HG03135 (cell line): ENCODE data around the gene CENPW.
A peak's percentile ranks its signal among the peaks of the same experiment; 100 is the strongest.

Source experiments
- ATAC-seq: cut with Tn5 transposase; IDR thresholded peaks from one replicate; pipeline ENCODE4 v1.9.1; 2021; ENCODE audit warnings: mild to moderate bottlenecking, moderate library complexity; ENCODE audit not compliant: unreplicated experiment

Gene CENPW

DNA sequence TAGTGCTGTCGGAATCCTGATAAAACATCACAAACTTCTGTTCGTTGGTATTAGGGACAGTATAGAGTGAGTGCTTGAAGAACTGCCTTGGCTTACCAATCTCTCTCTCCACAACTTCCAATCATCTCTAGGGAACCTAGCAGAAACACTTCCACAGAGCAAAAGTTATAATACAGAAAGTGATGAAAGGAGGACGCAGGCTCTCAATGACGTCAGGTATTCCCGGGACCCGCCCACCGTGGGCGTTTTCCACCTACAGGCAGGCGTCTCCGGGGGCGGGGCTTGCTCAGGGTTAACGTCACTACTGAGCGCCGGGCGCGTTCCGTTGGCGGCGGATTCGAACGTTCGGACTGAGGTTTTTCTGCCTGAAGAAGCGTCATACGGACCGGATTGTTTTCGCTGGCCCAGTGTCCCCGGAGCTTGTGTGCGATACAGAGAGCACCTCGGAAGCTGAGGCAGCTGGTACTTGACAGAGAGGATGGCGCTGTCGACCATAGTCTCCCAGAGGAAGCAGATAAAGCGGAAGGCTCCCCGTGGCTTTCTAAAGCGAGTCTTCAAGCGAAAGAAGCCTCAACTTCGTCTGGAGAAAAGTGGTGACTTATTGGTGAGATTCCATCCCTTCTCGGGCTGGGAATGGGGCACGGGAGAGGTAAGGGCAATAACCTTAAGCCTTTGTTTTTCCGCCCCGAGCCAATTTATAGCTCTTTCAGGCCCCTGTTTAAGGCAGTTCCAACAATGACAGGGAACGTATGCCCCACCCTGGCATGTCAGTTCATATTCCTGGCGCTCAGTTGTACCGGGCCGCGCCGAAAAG, at the start of gene CENPW:
Gene CENPW, plus strand, starts transcription at position 320 of the 814 bp plus-strand sequence. Its CDS starts 159 bp downstream, at position 479.
- ATAC-seq = peak; percentile 90

DNA sequence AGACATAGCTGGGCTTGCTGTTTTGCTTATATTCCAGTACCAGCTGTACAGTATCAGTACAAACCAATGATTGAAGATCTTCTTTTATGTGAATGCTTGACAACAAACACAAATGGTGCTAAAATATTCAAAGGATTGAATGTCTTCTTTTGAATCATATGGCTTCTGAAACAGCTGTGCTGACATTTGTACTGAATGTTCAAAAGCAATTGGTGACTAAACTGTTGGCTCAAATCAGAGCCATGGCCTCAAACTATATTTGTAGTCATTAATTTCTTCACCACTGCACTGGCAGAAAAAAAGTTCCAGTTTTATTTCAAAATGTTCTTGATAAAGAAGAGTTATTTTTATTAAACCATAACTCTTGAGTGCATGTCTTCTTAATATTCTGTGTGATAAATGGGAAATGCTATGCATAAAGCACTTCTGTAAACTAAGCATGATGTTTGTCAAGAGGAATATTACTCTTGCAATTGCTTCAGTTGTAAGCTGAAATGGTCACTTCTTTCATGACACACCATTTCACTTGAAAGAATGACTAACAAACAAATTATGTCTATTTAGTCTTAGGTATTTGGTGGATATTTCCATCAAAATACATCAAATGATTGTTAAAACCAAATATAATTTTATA, 45.9 kb upstream of the CENPW start:
- ATAC-seq = no peak

DNA sequence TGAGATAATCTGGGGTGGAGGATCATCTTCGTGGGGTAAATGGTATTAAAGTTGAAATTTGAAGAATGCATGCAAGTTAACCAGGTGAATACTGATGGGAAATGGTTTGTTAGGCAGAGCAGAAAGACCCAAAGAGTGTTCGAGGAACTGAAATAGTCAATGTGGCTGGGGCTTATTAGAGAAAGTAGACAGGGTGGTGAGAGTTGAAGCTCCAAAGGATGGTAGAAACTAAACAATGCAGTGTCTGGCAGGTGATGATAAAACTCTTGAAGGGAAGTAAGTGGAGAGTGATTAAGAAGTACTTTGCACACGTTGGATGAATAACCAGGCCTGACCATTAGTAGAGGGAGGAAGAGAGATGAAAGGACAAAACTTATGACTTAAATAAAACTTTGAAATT, 39.8 kb upstream of the CENPW start:
- no peak for ATAC-seq

DNA sequence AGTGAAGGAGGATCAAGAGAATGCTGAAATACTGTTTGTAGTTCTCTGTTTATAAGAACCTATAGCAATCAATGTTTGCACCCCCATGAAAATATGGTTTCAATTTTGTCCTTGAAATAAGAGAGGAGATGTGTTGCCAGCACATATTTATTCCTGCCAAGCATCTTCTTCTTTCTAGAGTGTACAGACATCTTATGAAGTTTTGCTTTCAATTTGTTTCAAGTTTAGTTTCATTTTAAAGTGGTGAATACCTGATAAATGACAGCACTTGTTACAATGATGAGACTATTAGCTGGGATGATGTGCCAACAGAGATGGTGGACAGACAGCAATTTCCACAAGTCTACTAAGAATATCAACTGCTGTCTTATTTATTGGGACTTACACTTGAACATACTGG, 39.2 kb upstream of the CENPW start:
- ATAC-seq = peak; percentile 81

DNA sequence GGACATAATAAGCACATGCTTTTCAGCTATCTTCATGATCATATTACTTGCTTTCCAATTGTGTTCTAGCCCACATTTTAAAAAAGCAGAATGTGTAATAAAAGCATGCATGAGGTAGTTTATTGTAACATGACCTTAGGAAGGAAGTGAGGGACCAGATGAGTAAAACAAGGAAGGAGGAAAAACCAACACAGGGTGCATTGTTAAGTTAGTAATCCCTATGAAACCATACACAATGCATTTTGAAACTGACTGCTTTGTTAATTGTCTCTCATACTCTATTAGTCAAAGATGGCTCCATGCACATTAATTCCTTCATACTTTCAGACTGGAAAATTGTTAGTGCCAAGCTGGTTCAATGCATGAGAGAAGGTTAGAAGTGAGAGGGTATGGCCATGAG, 37.7 kb upstream of the CENPW start:
- ATAC-seq = no peak

DNA sequence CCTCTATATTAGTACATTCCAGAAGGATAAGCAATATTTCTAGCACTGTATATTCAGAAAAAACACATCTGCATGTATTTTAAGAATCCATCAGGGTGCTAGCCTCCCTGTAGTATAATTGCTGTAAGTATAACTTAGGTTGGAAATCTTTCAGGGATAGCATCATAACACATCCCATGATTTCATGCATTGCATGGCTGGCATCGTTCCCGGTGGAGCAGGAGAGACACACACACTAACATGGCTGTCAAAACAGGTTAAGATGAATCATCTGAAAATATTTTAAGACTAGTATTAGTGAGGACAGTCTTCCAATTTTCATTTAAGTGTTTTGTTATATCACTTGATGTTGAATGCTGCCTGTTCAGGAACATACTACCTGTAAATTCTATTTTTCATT, 32.1 kb upstream of the CENPW start:
- ATAC-seq = no peak

DNA sequence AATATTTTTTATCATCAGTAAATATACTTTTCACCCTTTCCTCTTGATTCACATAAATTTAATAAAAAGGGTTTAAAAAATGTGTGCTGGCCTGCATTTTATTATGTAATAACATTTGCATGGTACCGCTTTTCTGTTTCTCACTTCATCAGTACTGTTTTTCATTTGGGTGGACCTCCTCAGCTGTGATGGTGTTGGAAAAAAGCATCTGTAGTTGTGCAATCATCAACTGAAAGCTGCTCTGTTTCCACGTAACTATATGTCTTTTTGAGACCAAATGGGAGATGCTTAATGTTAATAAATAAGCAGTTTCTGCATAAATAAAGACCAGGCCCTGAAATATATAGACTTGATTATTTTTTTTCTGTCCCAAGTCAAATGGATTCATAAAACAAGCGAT, 31.6 kb upstream of the CENPW start:
- ATAC-seq = no peak

DNA sequence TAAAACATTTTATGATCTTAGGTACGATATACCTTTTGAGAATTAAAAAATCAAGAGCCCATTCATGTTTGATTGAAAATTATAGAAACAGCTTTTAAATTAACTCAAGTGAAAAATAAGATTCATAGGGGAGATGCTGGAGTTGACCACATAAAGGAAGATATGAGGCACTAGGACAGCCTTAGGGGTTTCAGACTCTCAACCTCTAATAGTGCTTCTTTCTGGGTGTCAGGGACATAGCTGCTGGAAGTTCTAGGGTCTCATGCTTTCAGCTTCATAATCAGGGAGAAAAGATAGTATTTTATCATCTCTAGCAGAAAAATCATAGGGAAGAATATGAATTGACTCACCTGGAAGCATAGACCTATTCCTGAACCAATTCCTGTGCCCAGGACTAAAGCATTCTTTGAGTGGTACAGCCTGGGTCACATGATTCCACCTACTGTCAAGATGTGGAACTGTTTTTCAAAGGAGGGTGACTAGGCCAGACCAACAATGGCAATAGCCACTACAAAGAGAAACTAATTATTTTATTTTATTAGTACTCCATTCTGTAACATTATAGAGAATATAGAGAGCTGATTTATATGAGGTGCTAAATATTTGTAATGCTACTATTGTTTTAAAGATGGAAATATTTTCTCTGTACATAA, 27.8 kb upstream of the CENPW start:
- peak; percentile 96 for ATAC-seq

DNA sequence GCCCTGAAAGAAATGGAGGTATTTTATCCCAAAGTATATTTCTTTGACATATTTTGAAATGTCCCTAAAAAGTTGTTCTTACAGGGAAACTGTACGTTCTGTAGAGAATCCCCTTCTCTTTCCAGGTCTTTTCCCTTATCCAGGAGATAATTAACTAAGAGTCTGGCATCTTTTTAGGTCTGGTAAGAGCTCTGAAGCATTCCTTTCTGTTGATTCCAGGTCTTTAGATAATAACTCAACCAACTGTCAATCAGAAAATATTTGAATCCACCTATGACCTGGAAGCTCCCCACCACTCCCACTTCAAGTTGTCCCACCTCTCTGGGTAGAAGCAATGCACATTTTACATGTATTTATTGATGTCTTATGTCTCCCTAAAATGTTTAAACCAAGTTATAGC, 26.0 kb upstream of the CENPW start:
- no peak for ATAC-seq

DNA sequence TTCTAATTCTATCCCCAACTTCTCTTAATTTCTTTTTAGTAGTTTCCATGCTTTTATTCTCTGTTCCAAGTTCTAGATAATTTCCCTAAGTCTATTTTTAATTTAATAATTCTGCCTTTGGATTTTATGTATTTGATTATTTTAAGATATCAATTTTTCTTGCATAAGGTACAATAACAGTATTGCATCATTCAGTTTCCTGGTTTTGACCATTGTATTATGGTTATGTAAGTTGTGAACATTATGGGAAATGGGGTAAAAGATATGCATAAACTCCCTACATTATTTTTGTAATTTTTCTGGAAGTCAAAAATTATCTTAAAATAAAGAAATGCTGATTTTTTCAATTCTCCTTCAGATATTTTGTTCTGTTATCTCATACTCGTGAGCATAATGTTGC, 21.1 kb upstream of the CENPW start:
- ATAC-seq = no peak

DNA sequence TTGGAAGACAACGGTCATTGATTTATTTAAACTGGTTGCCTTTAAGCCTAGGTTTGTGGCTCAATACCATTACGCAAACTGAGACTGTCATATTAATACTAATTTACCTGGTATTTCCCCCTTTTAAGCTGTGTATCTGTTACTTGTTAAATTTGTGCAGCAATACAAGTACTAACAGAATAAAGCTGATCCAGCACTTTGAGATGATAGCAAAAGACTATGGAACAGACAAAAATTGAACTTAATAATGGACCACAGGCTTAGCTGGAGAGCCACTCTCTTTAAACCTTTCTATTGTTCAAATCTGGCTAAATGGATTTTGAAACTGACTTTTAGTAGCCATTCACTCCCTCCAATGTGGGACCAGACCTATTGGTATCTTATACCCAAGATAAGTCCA, 6.2 kb upstream of the CENPW start:
- no peak for ATAC-seq

DNA sequence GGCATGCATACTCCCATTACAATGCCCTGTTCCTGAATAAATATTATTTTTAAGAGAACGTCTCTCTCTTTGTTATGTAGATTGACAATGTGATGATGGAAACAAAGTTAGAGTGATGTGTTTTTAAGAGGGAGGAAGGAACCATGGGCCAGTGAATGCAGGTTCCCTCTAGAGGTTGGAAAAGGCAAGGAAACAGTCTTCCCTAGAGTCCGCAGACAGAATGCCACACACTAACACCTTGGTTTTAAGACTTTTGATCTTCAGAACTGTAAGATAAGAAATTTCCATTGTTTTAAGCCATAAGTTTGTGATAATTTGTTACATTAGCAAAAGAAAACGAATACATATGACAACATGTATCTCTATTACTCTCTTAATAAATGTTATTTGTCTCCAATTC, 4.7 kb upstream of the CENPW start:
- ATAC-seq = no peak

DNA sequence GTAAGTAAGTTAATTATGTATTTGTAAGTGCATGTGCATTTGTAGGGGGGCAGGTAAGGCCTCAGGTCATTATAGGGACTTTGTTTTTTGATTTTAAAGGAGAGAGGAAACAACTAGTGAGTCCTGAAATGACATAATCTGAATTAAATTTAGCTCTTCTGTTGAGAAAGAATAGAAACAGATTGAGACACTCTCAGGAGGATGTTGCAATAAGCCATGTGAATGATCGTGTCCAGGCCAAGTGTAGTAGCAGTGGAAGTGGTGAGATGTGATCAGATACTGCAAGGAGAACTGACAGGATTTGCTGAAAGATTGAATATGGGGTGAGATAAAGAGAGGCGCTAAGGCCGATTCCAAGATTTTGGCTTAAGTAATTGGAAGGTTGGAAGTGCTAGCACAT, 2.6 kb upstream of the CENPW start:
- ATAC-seq = no peak

DNA sequence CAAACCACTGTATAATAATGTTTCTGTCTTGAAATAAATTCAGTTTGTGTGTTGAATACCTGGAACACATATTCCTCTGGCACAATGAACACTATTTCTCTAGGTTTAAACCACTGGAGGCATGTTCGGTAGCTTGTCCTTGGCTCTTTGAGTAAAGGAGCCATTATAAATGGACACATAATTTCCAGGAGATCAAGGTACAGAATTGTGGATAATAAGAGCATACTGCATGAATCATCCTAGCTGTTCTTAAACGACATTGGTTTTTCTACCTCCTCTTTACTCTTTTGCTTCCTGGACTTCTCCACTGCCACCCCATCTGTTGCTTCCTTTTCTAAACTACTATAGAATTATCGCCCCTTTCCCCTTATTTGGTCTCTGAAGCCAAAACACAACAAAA, 1.2 kb downstream of the CENPW start:
- ATAC-seq = no peak

DNA sequence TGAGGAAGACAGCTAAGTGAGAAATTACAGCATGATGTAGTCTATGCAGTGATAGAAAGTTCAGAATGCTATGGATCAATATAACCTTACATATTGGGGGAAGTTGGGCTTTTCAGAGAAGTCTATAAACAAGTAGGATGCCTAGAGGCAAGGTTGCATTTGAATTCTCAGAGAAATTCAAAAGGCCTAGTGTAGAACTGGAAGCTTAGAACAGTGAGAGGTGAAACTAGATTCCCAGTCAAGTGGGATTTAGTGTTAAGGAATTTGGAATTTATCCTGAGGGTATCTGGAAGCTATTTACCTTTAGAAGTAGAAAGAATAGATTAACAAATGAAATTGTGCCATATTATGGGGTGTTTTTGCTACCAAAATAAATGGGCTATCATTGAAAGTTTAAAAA, 4.3 kb downstream of the CENPW start:
- no peak for ATAC-seq

DNA sequence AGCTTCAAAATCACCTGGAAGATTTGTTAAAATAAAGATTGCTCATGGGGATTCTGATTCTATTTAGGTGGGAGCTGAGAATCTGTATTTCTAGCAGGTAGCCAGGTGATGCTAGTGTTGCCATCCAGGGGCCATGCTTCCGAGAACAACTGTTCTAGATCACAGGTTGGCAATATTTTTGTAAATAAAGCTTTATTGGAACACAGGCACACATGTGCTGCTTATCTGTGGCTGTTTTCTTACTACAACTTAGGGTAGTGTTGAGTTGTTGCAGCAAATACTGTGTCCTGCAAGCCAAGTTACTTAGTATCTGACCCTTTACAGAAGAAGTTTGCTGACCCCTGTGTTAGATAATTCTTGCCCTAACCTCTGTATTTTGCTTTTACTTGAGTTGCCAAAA, 12.0 kb downstream of the CENPW start:
- no peak for ATAC-seq

DNA sequence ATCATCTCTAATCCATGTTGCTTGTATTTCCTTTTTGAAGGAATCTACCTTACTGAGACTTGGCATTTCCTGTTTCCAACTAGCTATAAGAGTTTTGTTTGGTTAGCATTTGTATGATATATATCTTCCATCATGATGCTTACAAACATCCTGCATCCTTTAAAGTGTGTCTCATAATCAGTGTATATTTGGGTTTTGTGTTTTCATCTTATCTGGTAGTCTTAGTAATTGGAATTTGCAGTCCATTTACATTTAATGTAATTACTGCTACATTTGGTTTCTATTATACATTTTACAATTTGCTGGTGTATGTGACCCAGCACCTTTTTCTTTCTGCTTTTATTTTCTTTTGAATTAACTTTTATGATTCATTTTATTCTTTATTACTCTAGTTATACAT, 12.6 kb downstream of the CENPW start:
- ATAC-seq = no peak

DNA sequence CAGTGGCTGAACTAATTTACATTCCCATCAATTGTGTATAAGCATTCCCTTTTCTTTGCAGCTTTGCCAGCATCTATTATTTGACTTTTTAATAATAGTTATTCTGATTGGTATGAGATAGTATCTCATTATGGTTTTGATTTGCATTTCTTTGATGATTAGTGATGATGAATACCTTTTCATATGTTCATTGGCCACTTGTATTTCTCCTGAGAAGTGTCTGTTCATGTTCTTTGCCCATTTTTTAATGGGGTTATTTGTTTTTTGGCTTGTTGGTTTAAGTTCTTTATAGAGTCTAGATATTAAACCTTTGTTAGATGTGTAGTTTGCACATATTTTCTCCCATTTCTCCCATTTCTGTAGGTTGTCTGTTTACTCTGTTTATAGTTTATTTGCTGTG, 16.6 kb downstream of the CENPW start:
- no peak for ATAC-seq

DNA sequence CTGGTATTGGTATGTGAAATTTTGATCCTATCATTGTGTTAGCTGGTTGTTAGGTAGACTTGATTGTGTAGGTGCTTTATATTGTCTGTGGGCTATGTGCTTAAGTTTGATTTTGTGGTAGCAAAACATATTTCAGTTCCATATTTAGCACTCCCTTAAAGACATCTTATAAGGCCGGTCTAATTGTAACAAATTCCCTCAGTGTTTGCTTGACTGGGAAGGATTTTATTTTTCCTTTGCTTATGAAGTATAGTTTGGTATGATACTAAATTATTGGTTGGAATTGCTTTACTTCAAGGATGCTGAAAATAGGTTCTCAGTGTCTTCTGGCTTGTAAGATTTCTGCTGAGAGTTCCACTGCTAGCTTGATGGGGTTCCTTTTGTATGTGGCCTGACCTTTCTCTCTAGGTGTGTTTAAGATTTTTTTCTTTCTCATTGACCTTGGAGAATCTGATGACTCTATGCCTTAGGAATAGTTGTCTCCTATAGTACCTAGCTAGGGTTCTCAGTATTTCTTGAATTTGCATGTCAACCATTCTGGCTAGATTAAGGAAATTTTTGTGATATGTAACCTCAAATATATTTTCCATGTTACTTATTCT, 20.1 kb downstream of the CENPW start:
- ATAC-seq = no peak

DNA sequence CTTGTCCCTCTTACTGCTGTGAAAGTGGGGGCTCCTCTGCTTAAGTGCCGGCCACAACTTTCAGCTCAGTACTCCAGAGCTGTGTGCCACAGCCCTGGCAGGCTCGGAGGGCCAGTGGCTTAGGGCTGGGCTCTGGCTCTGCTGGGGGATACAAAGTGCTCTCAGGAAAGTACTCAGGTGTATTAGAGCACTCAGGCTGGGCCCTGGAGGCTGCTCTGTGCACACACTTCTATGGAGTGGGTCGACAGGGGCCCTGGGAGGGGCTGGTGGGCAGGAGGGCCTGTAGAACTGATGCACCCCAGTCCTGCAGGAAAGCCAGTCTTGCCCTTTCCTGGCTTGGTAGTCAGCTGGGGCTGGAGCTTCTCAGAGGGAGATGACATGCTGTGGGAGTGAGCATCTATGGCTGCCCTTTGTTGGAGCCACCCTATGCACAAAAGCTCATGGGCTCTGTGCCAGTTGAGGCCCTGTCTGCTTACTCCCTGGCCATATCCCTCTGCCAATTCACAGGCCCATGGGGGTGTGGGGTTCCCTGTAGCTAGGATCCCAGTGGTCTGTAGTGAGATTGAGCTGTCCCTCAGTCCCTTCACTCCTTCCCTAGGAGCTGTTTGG, 22.0 kb downstream of the CENPW start:
- no peak for ATAC-seq

DNA sequence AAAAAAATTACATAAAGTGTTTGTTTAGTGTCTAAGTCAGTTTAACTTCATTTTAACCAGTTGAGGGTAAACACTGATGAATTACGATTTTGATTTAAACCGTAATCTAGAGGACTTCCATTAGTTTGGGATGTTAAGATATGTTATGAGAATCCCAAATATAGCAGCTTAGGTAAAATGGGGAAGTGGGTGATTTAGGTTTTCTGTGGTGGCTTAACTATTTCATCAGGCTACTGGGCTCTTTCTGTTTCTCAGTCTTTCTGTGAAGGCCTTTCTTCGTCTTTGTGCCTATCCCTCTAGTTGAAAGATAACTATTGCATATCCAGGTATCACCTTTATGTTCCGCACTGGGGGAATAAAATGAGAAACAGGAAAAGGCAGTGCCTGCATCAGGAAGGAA, 27.9 kb downstream of the CENPW start:
- ATAC-seq = no peak
